T47D (cell line): Measurements from ENCODE around the gene NFATC2.

Source experiments
- DNase-seq, 2 experiments: peaks; one replicate each; pipeline versions ENCODE4 v3.0.0 to v3.0.0-alpha.2; 2011 to 2012; ENCODE audit warnings: low read depth in 1 of 2, low spot score in 1 of 2
- JUND ChIP-seq: IDR thresholded peaks from 2 replicates; pipeline ENCODE4 v1.6.1; 2012; ENCODE audit warnings: low read depth
- in situ Hi-C: cut with HindIII; loops from 2 replicates; pipeline ENCODE4 v1.10.0; 2016; ENCODE audit warnings: low sequenced_read_pairs, low pct_unique_long_range_greater_than_20kb

Gene NFATC2

GRCh38 chr20:51460569-51461265 lies 81.8 kb downstream of the NFATC2 start:
- in situ Hi-C loops: no loop called here
- DNase-seq: peak in 1 of 2 experiments; percentile 45

GRCh38 chr20:51460163-51460562 lies 82.4 kb downstream of the NFATC2 start:
- in situ Hi-C loops: no loop called here

More at GRCh38 chr20:51460569-51461265, 81.8 kb downstream of the NFATC2 start:
- no peak for TF ChIP-seq JUND

GRCh38 chr20:51458751-51459439 lies 83.6 kb downstream of the NFATC2 start:
- no peak for TF ChIP-seq JUND
- no peak for DNase-seq
- in situ Hi-C loops: no loop called here

More at GRCh38 chr20:51460163-51460562, 82.4 kb downstream of the NFATC2 start:
- no peak for DNase-seq
- no peak for TF ChIP-seq JUND

GRCh38 chr20:51457533-51457932 lies 85.0 kb downstream of the NFATC2 start:
- DNase-seq: no peak
- in situ Hi-C loops: no loop called here
- TF ChIP-seq JUND: no peak

GRCh38 chr20:51456511-51457509 lies 85.7 kb downstream of the NFATC2 start:
- no peak for TF ChIP-seq JUND
- DNase-seq: peak; percentile 74 to 94
- in situ Hi-C loops: no loop called here

GRCh38 chr20:51454250-51454865 lies 88.2 kb downstream of the NFATC2 start:
- no peak for DNase-seq
- no peak for TF ChIP-seq JUND
- in situ Hi-C loops: no loop called here

- TF ChIP-seq JUND: no peak
Observed at GRCh38 chr20:51452734-51453365, 89.7 kb downstream of the NFATC2 start.

GRCh38 chr20:51452091-51452613 lies 90.4 kb downstream of the NFATC2 start:
- DNase-seq: no peak
- no peak for TF ChIP-seq JUND
- in situ Hi-C loops: no loop called here

More at GRCh38 chr20:51452734-51453365, 89.7 kb downstream of the NFATC2 start:
- in situ Hi-C loops: no loop called here
- DNase-seq: no peak

GRCh38 chr20:51451484-51451883 lies 91.0 kb downstream of the NFATC2 start:
- TF ChIP-seq JUND: no peak
- in situ Hi-C loops: no loop called here
- DNase-seq: no peak

- DNase-seq: no peak
- in situ Hi-C loops: no loop called here
- TF ChIP-seq JUND: no peak
Observed at GRCh38 chr20:51450984-51451383, 91.5 kb downstream of the NFATC2 start.

GRCh38 chr20:51450221-51450712 lies 92.3 kb downstream of the NFATC2 start:
- in situ Hi-C loops: no loop called here
- TF ChIP-seq JUND: no peak
- DNase-seq: no peak
